K562 (cell line): ENCODE measurements around the gene FAM83F. TPM values are rescaled to one million over a fixed set of nuclear protein-coding genes. Genes with fewer than 3 reads are reported as not detected.

Source experiments
- BHLHE40 ChIP-seq: IDR thresholded peaks from 2 replicates; pipeline ENCODE4 v1.6.1; 2011; ENCODE audit warnings: low read length, improper control_type of control experiment
- KDM4B ChIP-seq, 2 experiments: fragments of 450-650 bp in 1 of 2; sonication (generic) in 1 of 2; IDR thresholded peaks; 2 replicates each; pipeline ENCODE4 v1.6.1; 2016 to 2017; ENCODE audit warnings: borderline replicate concordance in 2 of 2, antibody characterized with exemption in 1 of 2, low read depth in 1 of 2, mild to moderate bottlenecking in 1 of 2
- LCOR ChIP-seq: sonication (generic); formaldehyde crosslinking; IDR thresholded peaks from 2 replicates; pipeline ENCODE4 v1.8.0; 2022; ENCODE audit warnings: mild to moderate bottlenecking, missing genetic modification reagents
- MAFF ChIP-seq: IDR thresholded peaks from 2 replicates; pipeline ENCODE4 v1.6.1; 2012; ENCODE audit warnings: low read length, improper control_type of control experiment
- NFE2L1 ChIP-seq: fragments of 450-650 bp; IDR thresholded peaks from 2 replicates; pipeline ENCODE4 v1.6.1; 2016; ENCODE audit warnings: missing genetic modification characterization, low read depth, mild to moderate bottlenecking, missing compliant biosample characterization, moderate library complexity, borderline replicate concordance
- PYGO2 ChIP-seq: fragments of 450-650 bp; IDR thresholded peaks from 2 replicates; pipeline ENCODE4 v1.6.1; 2016; ENCODE audit warnings: mild to moderate bottlenecking, missing genetic modification characterization, moderate library complexity, missing compliant biosample characterization
- SAFB ChIP-seq: fragments of 200-400 bp; formaldehyde crosslinking; IDR thresholded peaks from 2 replicates; pipeline ENCODE4 v1.6.1; 2017; ENCODE audit warnings: low read depth, low read length, borderline replicate concordance
- SPI1 ChIP-seq: IDR thresholded peaks from 2 replicates; pipeline ENCODE4 v1.6.1; 2011; ENCODE audit warnings: low read depth, low read length, control low read depth, borderline replicate concordance
- SUPT5H ChIP-seq: fragments of 450-650 bp; IDR thresholded peaks from 2 replicates; pipeline ENCODE4 v1.6.1; 2016
- TRIM28 ChIP-seq: fragments of 450-650 bp; IDR thresholded peaks from 2 replicates; pipeline ENCODE4 v1.6.1; 2017
- XRCC4 ChIP-seq: IDR thresholded peaks from one replicate; pipeline ENCODE4 v1.6.1; 2011; ENCODE audit not compliant: insufficient read depth, insufficient read length; ENCODE audit errors: extremely low read depth
- ZNF146 ChIP-seq: IDR thresholded peaks from one replicate; pipeline ENCODE4 v1.6.1; 2018; ENCODE audit warnings: missing compliant biosample characterization; ENCODE audit not compliant: unreplicated experiment
- ZNF23 ChIP-seq: fragments of 250-450 bp; sonication (Bioruptor Pico); IDR thresholded peaks from 2 replicates; pipeline ENCODE4 v1.4.0; 2020; ENCODE audit warnings: mild to moderate bottlenecking
- polyA plus RNA-seq, 8 experiments: library from polyadenylated mRNA; depleted of rRNA in 4 of 8; stranded (reverse) in 5 of 8; unstranded in 3 of 8; fragments of >200 nt; fragmentation: Nextera tagmentation in 2 of 8; fragmentation: Illumina TruSeq in 1 of 8; extraction: Ambion mirVana in 2 of 8; extraction: Trizol in 1 of 8; gene quantifications; 2 replicates each; pipeline versions ENCODE4 v1.2.1 to v1.2.3, GENCODE V29; 2011 to 2014; ENCODE audit warnings: inconsistent platforms in 1 of 8, missing spikeins in 1 of 8
- total RNA-seq, 7 experiments: library from RNA; depleted of rRNA in 6 of 7; stranded (reverse); fragments of >200 nt in 6 of 7; fragmentation: Illumina TruSeq in 2 of 7; extraction: Trizol in 2 of 7; gene quantifications; 2 replicates each; pipeline versions ENCODE4 v1.2.1 to v1.2.3, GENCODE V29; 2011 to 2021; ENCODE audit warnings: low replicate concordance in 1 of 7
- TF ChIP-seq, protein P1 (sequence below): fragments of 200-800 bp; sonication (Bioruptor generic); IDR thresholded peaks from 2 replicates; pipeline ENCODE4 v1.6.1; 2017; ENCODE audit warnings: missing genetic modification characterization, missing compliant biosample characterization
- TF ChIP-seq, protein P2 (sequence below): IDR thresholded peaks from 2 replicates; pipeline ENCODE4 v1.6.1; 2016; ENCODE audit warnings: missing genetic modification characterization, missing compliant biosample characterization
- TF ChIP-seq, protein P3 (sequence below): fragments of 250-450 bp; sonication (Bioruptor Pico); IDR thresholded peaks from 2 replicates; pipeline ENCODE4 v1.4.0; 2020
- TF ChIP-seq, protein P4 (sequence below): fragments of 450-650 bp; IDR thresholded peaks from 2 replicates; pipeline ENCODE4 v1.6.1; 2014; ENCODE audit warnings: low read depth, mild to moderate bottlenecking, moderate library complexity, borderline replicate concordance
- TF ChIP-seq, protein P5 (sequence below): fragments of 450-650 bp; IDR thresholded peaks from 2 replicates; pipeline ENCODE4 v1.6.1; 2017; ENCODE audit warnings: antibody characterized with exemption, mild to moderate bottlenecking

The FAM83F gene
- total and polyA plus RNA-seq, 9 of the 15 experiments (the other 6 are each of a cell fraction or from before 2014, with no cell fraction given): under 0.01 to 0.13 (median 0.04) TPM; not detected in 1

DNA sequence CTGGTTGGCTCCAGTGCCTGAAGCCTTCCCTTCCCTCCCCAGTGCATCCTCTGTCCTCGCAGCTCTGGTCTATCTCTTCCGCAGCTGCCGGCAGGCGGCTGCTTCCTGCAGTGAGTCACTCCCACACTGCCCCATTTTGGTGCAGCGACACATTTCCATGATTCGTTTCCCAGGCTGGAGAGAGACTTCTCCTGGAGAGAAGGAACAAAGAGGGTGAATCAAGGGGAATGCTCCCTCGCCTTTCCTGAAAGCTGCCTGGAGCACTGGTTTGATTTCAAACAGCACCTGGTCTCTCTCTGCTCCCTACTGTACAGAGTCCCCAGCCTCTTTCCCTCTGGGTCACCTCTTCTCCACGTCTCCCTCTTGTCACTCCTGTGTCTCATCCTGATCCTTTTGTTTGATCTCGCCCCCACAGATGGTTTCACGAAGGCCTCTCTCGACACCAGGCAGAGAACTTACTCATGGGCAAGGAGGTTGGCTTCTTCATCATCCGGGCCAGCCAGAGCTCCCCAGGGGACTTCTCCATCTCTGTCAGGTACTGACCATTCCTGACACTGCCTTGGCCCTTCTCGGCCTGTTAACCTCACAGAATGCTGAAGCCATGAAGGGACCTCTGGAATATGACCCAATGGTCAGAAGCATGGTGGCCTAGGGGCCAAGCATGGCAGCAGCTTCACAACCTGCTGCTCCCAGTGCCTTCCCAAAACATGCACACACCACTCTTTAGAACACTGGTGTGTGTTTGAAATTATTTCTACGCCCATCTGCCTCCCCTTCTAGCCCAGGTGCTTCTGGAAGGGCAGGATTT, 34.9 kb upstream of the FAM83F start, which contains the start of gene TMA7B (continued):
- TF ChIP-seq, protein P1, sequence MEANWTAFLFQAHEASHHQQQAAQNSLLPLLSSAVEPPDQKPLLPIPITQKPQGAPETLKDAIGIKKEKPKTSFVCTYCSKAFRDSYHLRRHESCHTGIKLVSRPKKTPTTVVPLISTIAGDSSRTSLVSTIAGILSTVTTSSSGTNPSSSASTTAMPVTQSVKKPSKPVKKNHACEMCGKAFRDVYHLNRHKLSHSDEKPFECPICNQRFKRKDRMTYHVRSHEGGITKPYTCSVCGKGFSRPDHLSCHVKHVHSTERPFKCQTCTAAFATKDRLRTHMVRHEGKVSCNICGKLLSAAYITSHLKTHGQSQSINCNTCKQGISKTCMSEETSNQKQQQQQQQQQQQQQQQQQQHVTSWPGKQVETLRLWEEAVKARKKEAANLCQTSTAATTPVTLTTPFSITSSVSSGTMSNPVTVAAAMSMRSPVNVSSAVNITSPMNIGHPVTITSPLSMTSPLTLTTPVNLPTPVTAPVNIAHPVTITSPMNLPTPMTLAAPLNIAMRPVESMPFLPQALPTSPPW (CRISPR knock-in tag): peak; percentile 39
- TF ChIP-seq PYGO2: no peak
- TF ChIP-seq SPI1: no peak
- 0 out of 2 replicates have a peak, but pooled peaks have one; percentile 31 for TF ChIP-seq SUPT5H
- TF ChIP-seq, protein P2, sequence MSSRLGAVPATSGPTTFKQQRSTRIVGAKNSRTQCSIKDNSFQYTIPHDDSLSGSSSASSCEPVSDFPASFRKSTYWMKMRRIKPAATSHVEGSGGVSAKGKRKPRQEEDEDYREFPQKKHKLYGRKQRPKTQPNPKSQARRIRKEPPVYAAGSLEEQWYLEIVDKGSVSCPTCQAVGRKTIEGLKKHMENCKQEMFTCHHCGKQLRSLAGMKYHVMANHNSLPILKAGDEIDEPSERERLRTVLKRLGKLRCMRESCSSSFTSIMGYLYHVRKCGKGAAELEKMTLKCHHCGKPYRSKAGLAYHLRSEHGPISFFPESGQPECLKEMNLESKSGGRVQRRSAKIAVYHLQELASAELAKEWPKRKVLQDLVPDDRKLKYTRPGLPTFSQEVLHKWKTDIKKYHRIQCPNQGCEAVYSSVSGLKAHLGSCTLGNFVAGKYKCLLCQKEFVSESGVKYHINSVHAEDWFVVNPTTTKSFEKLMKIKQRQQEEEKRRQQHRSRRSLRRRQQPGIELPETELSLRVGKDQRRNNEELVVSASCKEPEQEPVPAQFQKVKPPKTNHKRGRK: no peak
- TF ChIP-seq, protein P3, sequence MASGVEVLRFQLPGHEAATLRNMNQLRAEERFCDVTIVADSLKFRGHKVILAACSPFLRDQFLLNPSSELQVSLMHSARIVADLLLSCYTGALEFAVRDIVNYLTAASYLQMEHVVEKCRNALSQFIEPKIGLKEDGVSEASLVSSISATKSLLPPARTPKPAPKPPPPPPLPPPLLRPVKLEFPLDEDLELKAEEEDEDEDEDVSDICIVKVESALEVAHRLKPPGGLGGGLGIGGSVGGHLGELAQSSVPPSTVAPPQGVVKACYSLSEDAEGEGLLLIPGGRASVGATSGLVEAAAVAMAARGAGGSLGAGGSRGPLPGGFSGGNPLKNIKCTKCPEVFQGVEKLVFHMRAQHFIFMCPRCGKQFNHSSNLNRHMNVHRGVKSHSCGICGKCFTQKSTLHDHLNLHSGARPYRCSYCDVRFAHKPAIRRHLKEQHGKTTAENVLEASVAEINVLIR: no peak
- TF ChIP-seq NFE2L1 (tag): no peak
- no peak for TF ChIP-seq ZNF146 (CRISPR knock-in tag)
- TF ChIP-seq XRCC4: no peak
- TF ChIP-seq KDM4B (IDR thresholded peaks at IDR 0.05; ENCODE audit: borderline replicate concordance in 2 of 2, low read depth in 1 of 2): no peak
- 0 out of 2 replicates have a peak, but pooled peaks have one; percentile 22 for TF ChIP-seq BHLHE40
- TF ChIP-seq, protein P4, sequence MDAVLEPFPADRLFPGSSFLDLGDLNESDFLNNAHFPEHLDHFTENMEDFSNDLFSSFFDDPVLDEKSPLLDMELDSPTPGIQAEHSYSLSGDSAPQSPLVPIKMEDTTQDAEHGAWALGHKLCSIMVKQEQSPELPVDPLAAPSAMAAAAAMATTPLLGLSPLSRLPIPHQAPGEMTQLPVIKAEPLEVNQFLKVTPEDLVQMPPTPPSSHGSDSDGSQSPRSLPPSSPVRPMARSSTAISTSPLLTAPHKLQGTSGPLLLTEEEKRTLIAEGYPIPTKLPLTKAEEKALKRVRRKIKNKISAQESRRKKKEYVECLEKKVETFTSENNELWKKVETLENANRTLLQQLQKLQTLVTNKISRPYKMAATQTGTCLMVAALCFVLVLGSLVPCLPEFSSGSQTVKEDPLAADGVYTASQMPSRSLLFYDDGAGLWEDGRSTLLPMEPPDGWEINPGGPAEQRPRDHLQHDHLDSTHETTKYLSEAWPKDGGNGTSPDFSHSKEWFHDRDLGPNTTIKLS: no peak
- TF ChIP-seq, protein P5, sequence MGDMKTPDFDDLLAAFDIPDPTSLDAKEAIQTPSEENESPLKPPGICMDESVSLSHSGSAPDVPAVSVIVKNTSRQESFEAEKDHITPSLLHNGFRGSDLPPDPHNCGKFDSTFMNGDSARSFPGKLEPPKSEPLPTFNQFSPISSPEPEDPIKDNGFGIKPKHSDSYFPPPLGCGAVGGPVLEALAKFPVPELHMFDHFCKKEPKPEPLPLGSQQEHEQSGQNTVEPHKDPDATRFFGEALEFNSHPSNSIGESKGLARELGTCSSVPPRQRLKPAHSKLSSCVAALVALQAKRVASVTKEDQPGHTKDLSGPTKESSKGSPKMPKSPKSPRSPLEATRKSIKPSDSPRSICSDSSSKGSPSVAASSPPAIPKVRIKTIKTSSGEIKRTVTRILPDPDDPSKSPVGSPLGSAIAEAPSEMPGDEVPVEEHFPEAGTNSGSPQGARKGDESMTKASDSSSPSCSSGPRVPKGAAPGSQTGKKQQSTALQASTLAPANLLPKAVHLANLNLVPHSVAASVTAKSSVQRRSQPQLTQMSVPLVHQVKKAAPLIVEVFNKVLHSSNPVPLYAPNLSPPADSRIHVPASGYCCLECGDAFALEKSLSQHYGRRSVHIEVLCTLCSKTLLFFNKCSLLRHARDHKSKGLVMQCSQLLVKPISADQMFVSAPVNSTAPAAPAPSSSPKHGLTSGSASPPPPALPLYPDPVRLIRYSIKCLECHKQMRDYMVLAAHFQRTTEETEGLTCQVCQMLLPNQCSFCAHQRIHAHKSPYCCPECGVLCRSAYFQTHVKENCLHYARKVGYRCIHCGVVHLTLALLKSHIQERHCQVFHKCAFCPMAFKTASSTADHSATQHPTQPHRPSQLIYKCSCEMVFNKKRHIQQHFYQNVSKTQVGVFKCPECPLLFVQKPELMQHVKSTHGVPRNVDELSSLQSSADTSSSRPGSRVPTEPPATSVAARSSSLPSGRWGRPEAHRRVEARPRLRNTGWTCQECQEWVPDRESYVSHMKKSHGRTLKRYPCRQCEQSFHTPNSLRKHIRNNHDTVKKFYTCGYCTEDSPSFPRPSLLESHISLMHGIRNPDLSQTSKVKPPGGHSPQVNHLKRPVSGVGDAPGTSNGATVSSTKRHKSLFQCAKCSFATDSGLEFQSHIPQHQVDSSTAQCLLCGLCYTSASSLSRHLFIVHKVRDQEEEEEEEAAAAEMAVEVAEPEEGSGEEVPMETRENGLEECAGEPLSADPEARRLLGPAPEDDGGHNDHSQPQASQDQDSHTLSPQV: peak; percentile 89
- no peak for TF ChIP-seq MAFF
- no peak for TF ChIP-seq LCOR (CRISPR knock-in tag)
- TF ChIP-seq SAFB: no peak
- TF ChIP-seq ZNF23 (CRISPR knock-in tag): no peak
- TF ChIP-seq TRIM28: no peak
